Colonic mucosa (tissue), 4 donors: ENCODE data around the gene TRIM17. TPM values are rescaled to one million over a fixed set of nuclear protein-coding genes. Genes with fewer than 3 reads are reported as not detected.

Experiments
- DNase-seq: peaks from one replicate; pipeline ENCODE4 v3.0.0-alpha.2; 2020
- H3K27ac ChIP-seq: fragments of 200-600 bp; one replicate; pipeline ENCODE4 v1.8.0; 2021
- H3K27me3 ChIP-seq: fragments of 200-600 bp; one replicate; pipeline ENCODE4 v1.8.0; 2021
- H3K36me3 ChIP-seq: fragments of 200-600 bp; one replicate; pipeline ENCODE4 v1.8.0; 2021
- H3K4me1 ChIP-seq: fragments of 200-600 bp; one replicate; pipeline ENCODE4 v1.8.0; 2021; ENCODE audit warnings: mild to moderate bottlenecking
- H3K4me3 ChIP-seq: fragments of 200-600 bp; one replicate; pipeline ENCODE4 v1.8.0; 2021
- H3K9ac ChIP-seq, 2 donors: one replicate each; pipeline ENCODE4 v1.7.0; 2013; ENCODE audit warnings: control low read depth in 2 of 2, low read depth in 2 of 2, low read length in 2 of 2
- H3K9me3 ChIP-seq: fragments of 200-600 bp; one replicate; pipeline ENCODE4 v1.8.0; 2021
- intact Hi-C: fragments of 100-400 bp; cut with DNase I; formaldehyde crosslinking; loops from one replicate; pipeline ENCODE4 v1.14.1; 2022
- total RNA-seq, 2 donors: library from RNA; stranded (reverse); fragmentation: NEBNext Ultra II Directional in 1 of 2; extraction: Animal tissue kit (Norgen Biotek cat#: 25700) in 1 of 2; gene quantifications; one replicate each; pipeline ENCODE4 v1.2.1, GENCODE V29; 2021
- TF ChIP-seq, protein P1 (sequence below): fragments of 200-600 bp; IDR thresholded peaks from one replicate; pipeline ENCODE4 v1.8.0; 2022; ENCODE audit warnings: antibody characterized with exemption, mild to moderate bottlenecking
- donor health status: healthy.
- donor health status: DM: no; HTN: no; CAD: no.
- donor health status: DM: no; HTN: no; CAD: no.

The TRIM17 gene
- total RNA-seq, 2 donors from 2014 or later: 0.21 TPM; not detected in 1

DNA sequence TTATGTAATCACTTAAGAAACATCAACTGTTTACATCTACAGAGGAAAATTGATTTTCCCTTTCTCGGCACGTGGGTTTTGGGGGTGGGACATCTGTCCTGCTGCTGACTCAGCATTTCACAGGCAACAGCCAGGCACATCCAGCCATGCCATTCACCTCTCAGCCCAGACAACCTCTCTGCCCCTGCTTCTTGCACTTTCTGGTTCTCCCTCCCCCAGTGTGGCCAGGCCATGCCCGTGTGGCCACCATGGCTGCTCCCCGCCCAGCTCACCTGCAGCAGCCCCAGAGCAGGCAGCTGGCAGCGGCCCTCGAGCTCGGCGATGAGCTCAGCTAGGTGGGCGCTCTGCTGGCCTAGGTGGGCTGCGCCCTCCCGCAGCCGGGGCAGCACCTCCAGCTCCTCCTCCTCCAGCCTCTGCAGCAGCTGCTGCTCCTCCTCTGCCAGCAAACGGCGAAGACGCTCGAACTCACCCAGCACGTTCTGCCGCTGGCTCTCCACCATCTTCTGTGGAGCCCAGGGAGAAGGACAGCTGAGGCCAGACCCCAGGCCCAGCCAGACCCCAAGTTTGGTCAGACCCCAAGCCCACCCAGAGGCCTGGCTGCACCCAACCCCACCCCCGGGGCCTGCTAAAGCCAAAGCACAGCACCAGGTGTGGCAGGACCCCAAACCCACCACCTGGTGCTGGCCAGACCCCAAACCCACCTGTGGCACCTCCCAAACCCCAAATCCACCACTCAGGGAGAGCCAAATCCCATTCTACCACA, 15.8 kb downstream of the TRIM17 start:
- TF ChIP-seq, protein P1, sequence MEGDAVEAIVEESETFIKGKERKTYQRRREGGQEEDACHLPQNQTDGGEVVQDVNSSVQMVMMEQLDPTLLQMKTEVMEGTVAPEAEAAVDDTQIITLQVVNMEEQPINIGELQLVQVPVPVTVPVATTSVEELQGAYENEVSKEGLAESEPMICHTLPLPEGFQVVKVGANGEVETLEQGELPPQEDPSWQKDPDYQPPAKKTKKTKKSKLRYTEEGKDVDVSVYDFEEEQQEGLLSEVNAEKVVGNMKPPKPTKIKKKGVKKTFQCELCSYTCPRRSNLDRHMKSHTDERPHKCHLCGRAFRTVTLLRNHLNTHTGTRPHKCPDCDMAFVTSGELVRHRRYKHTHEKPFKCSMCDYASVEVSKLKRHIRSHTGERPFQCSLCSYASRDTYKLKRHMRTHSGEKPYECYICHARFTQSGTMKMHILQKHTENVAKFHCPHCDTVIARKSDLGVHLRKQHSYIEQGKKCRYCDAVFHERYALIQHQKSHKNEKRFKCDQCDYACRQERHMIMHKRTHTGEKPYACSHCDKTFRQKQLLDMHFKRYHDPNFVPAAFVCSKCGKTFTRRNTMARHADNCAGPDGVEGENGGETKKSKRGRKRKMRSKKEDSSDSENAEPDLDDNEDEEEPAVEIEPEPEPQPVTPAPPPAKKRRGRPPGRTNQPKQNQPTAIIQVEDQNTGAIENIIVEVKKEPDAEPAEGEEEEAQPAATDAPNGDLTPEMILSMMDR: no peak
- Histone ChIP-seq H3K9me3 (no peaks in the 10 kb centered on the region), H3K9ac (no peak overlapping the region), H3K36me3 (peaks cover 5% of the 10 kb centered on the region), H3K27me3 (no peaks in the 10 kb centered on the region), H3K27ac (no peak overlapping the region), H3K4me3 (no peak overlapping the region), H3K4me1 (peaks cover 15% of the 10 kb centered on the region)
- intact Hi-C loops: no loop called here
- no peak for DNase-seq

DNA sequence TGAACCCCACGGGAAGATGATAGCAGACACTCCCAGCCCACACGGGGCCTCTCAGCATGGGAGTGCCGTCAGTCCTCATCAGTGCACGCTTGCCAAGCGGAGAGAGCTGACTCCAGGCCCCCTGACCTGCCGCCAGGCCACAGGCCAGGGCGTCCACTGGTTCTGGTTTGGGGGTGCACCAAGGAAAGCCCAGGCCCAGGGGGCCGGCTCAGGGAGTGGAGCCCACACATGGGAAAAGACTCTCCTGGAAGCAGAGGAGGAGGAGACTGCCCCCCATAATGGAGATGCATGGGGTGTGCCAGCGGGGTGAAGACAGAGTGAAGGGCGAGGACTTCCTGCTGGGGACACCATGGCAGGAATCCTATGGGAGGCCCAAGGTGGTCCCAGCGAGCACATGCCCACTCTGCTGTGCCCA, 16.4 kb downstream of the TRIM17 start:
- Histone ChIP-seq H3K9me3 (no peaks in the 10 kb centered on the region), H3K36me3 (peaks cover 5% of the 10 kb centered on the region), H3K27ac (no peak overlapping the region), H3K4me3 (no peak overlapping the region), H3K27me3 (no peaks in the 10 kb centered on the region), H3K4me1 (peaks cover 14% of the 10 kb centered on the region), H3K9ac (no peak overlapping the region)
- intact Hi-C loops: no loop called here
- DNase-seq: no peak
- TF ChIP-seq, protein P1: no peak

DNA sequence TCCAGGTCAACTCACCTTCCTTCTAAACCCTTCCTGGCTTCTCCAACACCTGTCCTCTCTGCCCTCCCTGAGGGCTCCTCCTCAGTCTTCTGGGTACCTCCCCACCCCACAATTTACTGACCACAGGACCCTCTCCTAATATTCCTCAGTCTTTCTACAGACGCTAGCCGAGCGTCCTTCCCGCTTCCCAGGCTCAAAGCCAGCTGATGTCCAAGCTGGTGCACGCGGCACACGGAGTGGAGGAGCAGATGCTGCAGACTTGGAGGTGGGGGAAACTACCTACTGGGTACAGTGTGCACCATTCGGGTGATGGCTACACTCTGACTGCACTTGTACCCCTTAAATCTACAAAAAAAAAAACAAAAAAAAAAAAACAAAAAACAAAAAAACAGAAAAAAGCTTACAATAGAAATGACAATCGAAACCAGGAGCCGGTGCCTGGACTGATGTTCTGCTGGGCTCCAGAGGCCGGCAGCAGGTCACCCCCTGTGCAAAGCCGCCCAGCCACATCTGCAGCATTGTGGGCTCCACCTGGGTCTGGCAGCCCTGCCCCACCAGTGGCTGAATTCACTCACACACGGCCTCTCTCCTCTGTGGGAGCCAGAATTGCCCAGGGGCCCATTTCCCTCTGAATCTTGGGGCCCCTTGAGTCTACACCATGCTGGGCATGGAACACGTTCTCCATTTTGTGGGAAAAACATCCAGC, 17.0 kb downstream of the TRIM17 start:
- no peak for DNase-seq
- peaks cover 8% of the 10 kb centered on the region for H3K4me1 ChIP-seq
- no peak overlapping the region for H3K27ac ChIP-seq
- H3K36me3 ChIP-seq: peaks cover 5% of the 10 kb centered on the region
- no peak overlapping the region for H3K9ac ChIP-seq
- intact Hi-C loops: no loop called here
- TF ChIP-seq, protein P1: no peak
- no peak overlapping the region for H3K4me3 ChIP-seq
- no peaks in the 10 kb centered on the region for H3K9me3 ChIP-seq
- H3K27me3 ChIP-seq: no peaks in the 10 kb centered on the region

DNA sequence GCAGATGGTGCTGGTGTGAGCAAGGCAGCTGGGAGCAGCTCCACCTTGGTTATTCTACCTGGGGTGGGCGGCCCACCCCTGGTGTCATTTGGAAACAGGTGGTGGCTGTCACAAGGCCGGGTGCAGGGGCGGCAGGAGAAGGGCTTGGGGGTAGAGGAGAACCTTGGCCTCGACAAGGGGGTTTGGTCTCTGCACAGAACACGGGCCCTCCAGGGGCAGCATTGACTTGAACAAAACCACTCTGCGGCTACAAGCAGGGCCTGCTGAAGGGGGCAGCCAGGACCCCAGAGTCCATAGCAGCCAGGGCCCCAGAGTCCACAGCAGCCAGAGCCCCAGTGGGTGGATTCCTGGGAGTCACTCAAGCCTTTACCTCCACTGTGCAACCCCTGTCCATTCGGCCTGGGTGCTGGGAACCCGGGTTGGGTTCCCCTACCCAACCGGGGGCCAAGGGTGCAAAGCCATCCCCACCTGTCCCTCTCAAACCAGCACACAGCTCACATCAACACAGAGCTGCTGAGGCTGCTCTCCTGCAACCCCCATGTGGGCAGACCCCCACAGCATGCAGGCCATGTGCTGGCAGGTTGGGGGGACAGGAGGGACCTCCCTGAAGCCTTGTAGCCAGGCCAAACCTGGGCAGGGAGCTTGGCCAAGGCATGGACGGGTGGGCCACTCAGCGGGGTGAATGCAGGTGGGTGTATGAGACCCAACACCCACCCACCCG, 17.8 kb downstream of the TRIM17 start:
- intact Hi-C loops: no loop called here

DNA sequence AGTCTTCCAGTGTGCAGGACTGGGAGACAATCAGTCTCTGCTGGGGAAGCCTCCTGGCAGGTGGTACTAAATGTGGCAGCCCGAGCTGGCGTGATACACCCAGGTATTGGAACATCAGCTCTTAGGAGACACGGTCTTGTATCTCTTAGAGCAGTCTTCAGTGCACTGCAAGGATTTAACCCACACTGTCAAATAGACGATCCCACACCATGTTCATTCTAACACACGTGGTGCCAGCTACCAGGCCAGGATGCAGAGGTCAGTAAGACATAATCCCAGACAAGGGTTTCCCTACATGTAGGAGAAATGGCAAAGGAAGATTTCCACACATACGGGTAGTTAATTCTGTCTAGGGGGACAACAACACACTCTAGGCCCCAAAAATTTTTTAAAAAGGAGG, 18.7 kb downstream of the TRIM17 start:
- Histone ChIP-seq H3K27ac (no peak overlapping the region), H3K9me3 (no peaks in the 10 kb centered on the region), H3K9ac (no peak overlapping the region), H3K27me3 (no peaks in the 10 kb centered on the region), H3K4me1 (no peaks in the 10 kb centered on the region), H3K36me3 (peaks cover 5% of the 10 kb centered on the region), H3K4me3 (no peak overlapping the region)
- TF ChIP-seq, protein P1: no peak
- no peak for DNase-seq
- intact Hi-C loops: no loop called here

More for the DNA sequence above, 17.8 kb downstream of the TRIM17 start:
- Histone ChIP-seq H3K36me3 (peaks cover 5% of the 10 kb centered on the region), H3K4me1 (peaks cover under 1% of the 10 kb centered on the region), H3K9ac (no peak overlapping the region), H3K27ac (no peak overlapping the region), H3K4me3 (no peak overlapping the region), H3K9me3 (no peaks in the 10 kb centered on the region), H3K27me3 (no peaks in the 10 kb centered on the region)
- no peak for DNase-seq
- TF ChIP-seq, protein P1: no peak
